ENCODE measurements around the gene CDC42BPA. TPM values are rescaled to one million over a fixed set of nuclear protein-coding genes. Genes with fewer than 3 reads are reported as not detected.

Gene CDC42BPA
- total RNA-seq, 1 experiment from 2014 or later: 102 TPM

GRCh38 chr1:227191607-227192006, 126.7 kb downstream of the CDC42BPA start:
- CTCF ChIA-PET: interaction anchor here (0.6 to 1.9 kb wide), 4 partner anchors 14 to 133 kb away, joined by 3 to 6 read pairs (median 3); no protein-coding TSS in a partner anchor
- H3K27ac Mint-ChIP-seq (ENCODE audit: low read depth, unreplicated experiment): peak overlapping the region; percentile 73
- intact Hi-C loops (cut with micrococcal nuclease): loop anchor here (1.0 kb wide), 1 partner anchor 246 kb away; no protein-coding TSS in a partner anchor
- H3K9me3 Mint-ChIP-seq (ENCODE audit: unreplicated experiment): no peaks in the 10 kb centered on the region
- H3K4me1 Mint-ChIP-seq (ENCODE audit: insufficient read depth, unreplicated experiment): peaks cover 9% of the 10 kb centered on the region
- no peak overlapping the region for H3K4me3 Mint-ChIP-seq (ENCODE audit: unreplicated experiment)
- peaks cover 7% of the 10 kb centered on the region for H3K36me3 Mint-ChIP-seq (ENCODE audit: insufficient read depth, unreplicated experiment)
- TF ChIP-seq CTCF (IDR thresholded peaks at IDR 0.05; ENCODE audit: unreplicated experiment): no peak
- TSS peak; percentile 2 for BruUV-seq (replicated peaks)
- no peaks in the 10 kb centered on the region for H3K27me3 Mint-ChIP-seq (ENCODE audit: insufficient read depth, unreplicated experiment)
- POLR2A ChIA-PET: interaction anchor here (0.6 to 2.2 kb wide), 8 partner anchors 51 to 376 kb away, joined by 3 to 5 read pairs (median 3); partner anchors contain the start of gene ZNF678
- DNase-seq (ENCODE audit: unreplicated experiment): no peak

GRCh38 chr1:227190321-227190720, 128.0 kb downstream of the CDC42BPA start:
- no peak overlapping the region for H3K4me3 Mint-ChIP-seq (ENCODE audit: unreplicated experiment)

GRCh38 chr1:227185291-227185690, 133.0 kb downstream of the CDC42BPA start:
- BruUV-seq (replicated peaks): no TSS peak
- intact Hi-C loops (cut with micrococcal nuclease): no loop called here
- no peak overlapping the region for H3K4me3 Mint-ChIP-seq (ENCODE audit: unreplicated experiment)
- DNase-seq (ENCODE audit: unreplicated experiment): no peak
- ChIA-PET POLR2A (interaction anchor here (1.2 to 1.3 kb wide), 2 partner anchors 9 to 12 kb away, joined by 3 to 4 read pairs; no protein-coding TSS in a partner anchor), CTCF (interaction anchor here (1.7 kb wide), 1 partner anchor 12 kb away, joined by 3 read pairs; no protein-coding TSS in a partner anchor)
- no peak overlapping the region for H3K27ac Mint-ChIP-seq (ENCODE audit: low read depth, unreplicated experiment)
- no peaks in the 10 kb centered on the region for H3K27me3 Mint-ChIP-seq (ENCODE audit: insufficient read depth, unreplicated experiment)
- H3K9me3 Mint-ChIP-seq (ENCODE audit: unreplicated experiment): no peaks in the 10 kb centered on the region
- no peaks in the 10 kb centered on the region for H3K4me1 Mint-ChIP-seq (ENCODE audit: insufficient read depth, unreplicated experiment)
- peaks cover 22% of the 10 kb centered on the region for H3K36me3 Mint-ChIP-seq (ENCODE audit: insufficient read depth, unreplicated experiment)
- no peak for TF ChIP-seq CTCF (IDR thresholded peaks at IDR 0.05; ENCODE audit: unreplicated experiment)

More at GRCh38 chr1:227190321-227190720, 128.0 kb downstream of the CDC42BPA start:
- intact Hi-C loops (cut with micrococcal nuclease): no loop called here
- no peak for DNase-seq (ENCODE audit: unreplicated experiment)
- CTCF ChIA-PET: interaction anchor here (0.5 to 1.9 kb wide), 2 partner anchors 13 to 94 kb away, joined by 3 to 6 read pairs; no protein-coding TSS in a partner anchor
- Mint-ChIP-seq H3K27ac (ENCODE audit: low read depth, unreplicated experiment) (peak overlapping the region; percentile 73), H3K36me3 (ENCODE audit: insufficient read depth, unreplicated experiment) (peaks cover 6% of the 10 kb centered on the region), H3K9me3 (ENCODE audit: unreplicated experiment) (no peaks in the 10 kb centered on the region), H3K27me3 (ENCODE audit: insufficient read depth, unreplicated experiment) (no peaks in the 10 kb centered on the region), H3K4me1 (ENCODE audit: insufficient read depth, unreplicated experiment) (peaks cover 9% of the 10 kb centered on the region)
- BruUV-seq (replicated peaks): no TSS peak
- POLR2A ChIA-PET: interaction anchor here (0.6 to 1.0 kb wide), 3 partner anchors 52 to 188 kb away, joined by 3 to 4 read pairs (median 3); no protein-coding TSS in a partner anchor
- no peak for TF ChIP-seq CTCF (IDR thresholded peaks at IDR 0.05; ENCODE audit: unreplicated experiment)

- no TSS peak for BruUV-seq (replicated peaks)
- intact Hi-C loops (cut with micrococcal nuclease): no loop called here
- Mint-ChIP-seq H3K27ac (ENCODE audit: low read depth, unreplicated experiment) (no peak overlapping the region), H3K9me3 (ENCODE audit: unreplicated experiment) (no peaks in the 10 kb centered on the region), H3K27me3 (ENCODE audit: insufficient read depth, unreplicated experiment) (no peaks in the 10 kb centered on the region), H3K36me3 (ENCODE audit: insufficient read depth, unreplicated experiment) (peaks cover 36% of the 10 kb centered on the region), H3K4me1 (ENCODE audit: insufficient read depth, unreplicated experiment) (no peaks in the 10 kb centered on the region), H3K4me3 (ENCODE audit: unreplicated experiment) (no peak overlapping the region)
- no peak for DNase-seq (ENCODE audit: unreplicated experiment)
- POLR2A ChIA-PET: interaction anchor here (1.0 kb wide), 1 partner anchor 9 kb away, joined by 3 read pairs; no protein-coding TSS in a partner anchor
- CTCF ChIA-PET: interaction anchor here (0.6 to 0.9 kb wide), 3 partner anchors 16 to 362 kb away, joined by 4 to 5 read pairs (median 4); no protein-coding TSS in a partner anchor
- TF ChIP-seq CTCF (IDR thresholded peaks at IDR 0.05; ENCODE audit: unreplicated experiment): no peak
These were observed 136.3 kb downstream of the CDC42BPA start for GRCh38 chr1:227182012-227182411.
